ENCODE measurements around the gene AGAP1. TPM values are rescaled to one million over a fixed set of nuclear protein-coding genes. Genes with fewer than 3 reads are reported as not detected.

Gene AGAP1
- total RNA-seq, 1 donor from 2014 or later: 33.7 TPM

- Histone ChIP-seq H3K4me3 (ENCODE audit: low read depth, low read length) (no peak overlapping the region), H3K27me3 (ENCODE audit: control insufficient read depth, insufficient read depth, low read length) (no peaks in the 10 kb centered on the region), H3K36me3 (ENCODE audit: control insufficient read depth, insufficient read depth, low read length) (no peaks in the 10 kb centered on the region)
- no peak for DNase-seq (ENCODE audit: low read depth)
- TF ChIP-seq, protein P1, sequence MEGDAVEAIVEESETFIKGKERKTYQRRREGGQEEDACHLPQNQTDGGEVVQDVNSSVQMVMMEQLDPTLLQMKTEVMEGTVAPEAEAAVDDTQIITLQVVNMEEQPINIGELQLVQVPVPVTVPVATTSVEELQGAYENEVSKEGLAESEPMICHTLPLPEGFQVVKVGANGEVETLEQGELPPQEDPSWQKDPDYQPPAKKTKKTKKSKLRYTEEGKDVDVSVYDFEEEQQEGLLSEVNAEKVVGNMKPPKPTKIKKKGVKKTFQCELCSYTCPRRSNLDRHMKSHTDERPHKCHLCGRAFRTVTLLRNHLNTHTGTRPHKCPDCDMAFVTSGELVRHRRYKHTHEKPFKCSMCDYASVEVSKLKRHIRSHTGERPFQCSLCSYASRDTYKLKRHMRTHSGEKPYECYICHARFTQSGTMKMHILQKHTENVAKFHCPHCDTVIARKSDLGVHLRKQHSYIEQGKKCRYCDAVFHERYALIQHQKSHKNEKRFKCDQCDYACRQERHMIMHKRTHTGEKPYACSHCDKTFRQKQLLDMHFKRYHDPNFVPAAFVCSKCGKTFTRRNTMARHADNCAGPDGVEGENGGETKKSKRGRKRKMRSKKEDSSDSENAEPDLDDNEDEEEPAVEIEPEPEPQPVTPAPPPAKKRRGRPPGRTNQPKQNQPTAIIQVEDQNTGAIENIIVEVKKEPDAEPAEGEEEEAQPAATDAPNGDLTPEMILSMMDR (IDR thresholded peaks at IDR 0.05; ENCODE audit: insufficient read depth, low read length, poor library complexity, severe bottlenecking): no peak
Measured at GRCh38 chr2:235964787-235965390, 471.0 kb downstream of the AGAP1 start.

- TF ChIP-seq, protein P1 (IDR thresholded peaks at IDR 0.05; ENCODE audit: insufficient read depth, low read length, poor library complexity, severe bottlenecking): no peak
- H3K36me3 ChIP-seq (ENCODE audit: control insufficient read depth, insufficient read depth, low read length): no peaks in the 10 kb centered on the region
- no peak overlapping the region for H3K4me3 ChIP-seq (ENCODE audit: low read depth, low read length)
- no peak for DNase-seq (ENCODE audit: low read depth)
- H3K27me3 ChIP-seq (ENCODE audit: control insufficient read depth, insufficient read depth, low read length): no peaks in the 10 kb centered on the region
Measured at GRCh38 chr2:235966396-235966795, 472.6 kb downstream of the AGAP1 start.

DNA sequence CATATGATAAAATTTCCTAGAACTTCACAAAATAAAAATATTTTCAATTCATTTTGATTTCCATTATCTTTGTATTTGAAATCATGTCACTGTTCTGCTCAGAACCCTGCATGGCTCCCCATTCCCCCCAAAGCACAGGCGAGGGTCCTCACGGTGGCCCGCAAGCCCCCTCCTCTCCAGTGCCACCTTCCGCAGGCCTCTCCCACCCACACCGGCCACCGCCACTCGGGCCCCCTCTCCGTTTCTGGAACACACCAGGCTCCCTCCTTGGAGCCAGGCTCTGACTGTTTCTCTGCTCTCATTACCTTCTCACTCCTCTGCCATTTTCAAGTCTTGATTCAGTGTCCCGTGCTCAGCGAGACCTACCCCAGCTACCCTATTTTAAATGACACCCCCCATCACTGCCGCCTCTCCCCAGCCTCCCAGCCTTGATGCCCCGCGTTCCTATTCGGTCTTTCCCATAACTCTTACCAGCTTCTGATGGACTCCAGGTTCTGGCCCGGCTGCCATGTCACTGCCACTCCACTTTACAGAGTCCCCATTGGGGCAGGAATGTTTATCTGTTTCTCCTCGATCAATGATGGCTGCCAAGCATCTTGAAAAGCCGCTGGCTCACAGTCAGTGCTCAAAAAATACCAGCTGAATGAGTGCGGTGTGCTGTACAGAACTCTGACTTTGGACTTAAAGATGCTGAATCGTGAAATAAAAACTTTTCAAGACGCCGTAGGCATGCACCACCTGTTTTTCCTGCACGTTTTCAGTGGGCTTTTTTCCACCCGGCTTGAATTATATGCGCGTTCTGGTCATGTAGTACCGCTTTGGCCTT, 473.3 kb downstream of the AGAP1 start:
- TF ChIP-seq, protein P1 (IDR thresholded peaks at IDR 0.05; ENCODE audit: insufficient read depth, low read length, poor library complexity, severe bottlenecking): no peak
- no peak for DNase-seq (ENCODE audit: low read depth)
- H3K4me3 ChIP-seq (ENCODE audit: low read depth, low read length): no peak overlapping the region
- H3K36me3 ChIP-seq (ENCODE audit: control insufficient read depth, insufficient read depth, low read length): no peaks in the 10 kb centered on the region
- no peaks in the 10 kb centered on the region for H3K27me3 ChIP-seq (ENCODE audit: control insufficient read depth, insufficient read depth, low read length)

- H3K4me3 ChIP-seq (ENCODE audit: low read depth, low read length): no peak overlapping the region
- H3K27me3 ChIP-seq (ENCODE audit: control insufficient read depth, insufficient read depth, low read length): no peaks in the 10 kb centered on the region
- DNase-seq (ENCODE audit: low read depth): no peak
- TF ChIP-seq, protein P1 (IDR thresholded peaks at IDR 0.05; ENCODE audit: insufficient read depth, low read length, poor library complexity, severe bottlenecking): no peak
- H3K36me3 ChIP-seq (ENCODE audit: control insufficient read depth, insufficient read depth, low read length): no peaks in the 10 kb centered on the region
Measured at GRCh38 chr2:235968155-235968554, 474.3 kb downstream of the AGAP1 start.

DNA sequence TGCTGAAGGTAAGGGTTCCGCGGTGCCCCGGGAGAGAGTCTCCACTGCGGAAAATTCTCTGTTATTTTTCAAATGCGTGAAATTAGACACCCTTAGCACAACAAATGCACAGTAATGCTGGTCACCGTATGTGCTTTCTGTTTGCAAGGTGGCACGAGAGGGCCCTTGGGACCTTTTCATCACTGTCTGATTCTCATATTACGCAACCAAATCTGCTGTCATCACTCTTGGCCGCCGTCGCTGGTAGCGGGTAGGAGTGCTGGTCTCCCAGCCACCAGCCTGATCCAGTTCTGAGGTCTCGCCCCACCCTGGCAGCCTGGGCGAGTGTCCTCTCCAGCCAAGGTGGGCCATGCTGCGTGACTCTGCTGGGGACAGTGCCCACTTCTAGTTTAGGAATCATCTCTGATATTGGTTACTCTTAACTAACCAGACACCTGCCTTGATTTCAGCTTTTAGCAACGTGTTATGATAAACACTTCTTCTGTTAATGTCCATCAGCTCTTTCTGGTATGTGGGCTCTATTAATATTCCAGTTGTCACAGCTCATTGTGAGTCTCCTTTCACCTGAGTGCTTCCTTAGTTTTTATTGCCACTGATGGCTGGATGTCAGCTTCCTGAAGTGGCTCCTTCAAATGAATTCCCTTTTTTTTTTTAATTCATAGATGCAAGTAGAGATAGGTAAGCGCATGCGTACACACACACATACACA, 474.9 kb downstream of the AGAP1 start:
- no peak for DNase-seq (ENCODE audit: low read depth)
- Histone ChIP-seq H3K4me3 (ENCODE audit: low read depth, low read length) (no peak overlapping the region), H3K27me3 (ENCODE audit: control insufficient read depth, insufficient read depth, low read length) (no peaks in the 10 kb centered on the region)

More for the DNA sequence above, 474.9 kb downstream of the AGAP1 start:
- TF ChIP-seq, protein P1 (IDR thresholded peaks at IDR 0.05; ENCODE audit: insufficient read depth, low read length, poor library complexity, severe bottlenecking): no peak
- H3K36me3 ChIP-seq (ENCODE audit: control insufficient read depth, insufficient read depth, low read length): no peaks in the 10 kb centered on the region
